HG02759 (cell line): ENCODE measurements around the gene ITGB5.
A peak's percentile ranks its signal among the peaks of the same experiment; 100 is the strongest.

ENCODE experiments used
- ATAC-seq: cut with Tn5 transposase; IDR thresholded peaks from one replicate; pipeline ENCODE4 v1.9.1; 2021; ENCODE audit warnings: mild to moderate bottlenecking, moderate library complexity; ENCODE audit not compliant: unreplicated experiment

ITGB5 gene

GRCh38 chr3:124895756-124896155 is 8.6 kb upstream of the ITGB5 start:
- ATAC-seq = no peak

- no peak for ATAC-seq
Measured at GRCh38 chr3:124893526-124893925, 6.4 kb upstream of the ITGB5 start.

- no peak for ATAC-seq
Measured at GRCh38 chr3:124890573-124891190, 3.5 kb upstream of the ITGB5 start.

GRCh38 chr3:124888482-124889441 is 1.6 kb upstream of the ITGB5 start:
- ATAC-seq = no peak

- ATAC-seq = no peak
Measured at GRCh38 chr3:124887932-124888298, 750 bp upstream of the ITGB5 start.

- ATAC-seq = peak; percentile 52
Measured at GRCh38 chr3:124886168-124887056, 753 bp downstream of the ITGB5 start.

- ATAC-seq = no peak
Measured at GRCh38 chr3:124885466-124886167, 1.5 kb downstream of the ITGB5 start.

GRCh38 chr3:124884474-124885101 is 2.6 kb downstream of the ITGB5 start:
- ATAC-seq = no peak

- ATAC-seq = no peak
Measured at GRCh38 chr3:124883766-124884473, 3.2 kb downstream of the ITGB5 start.

- no peak for ATAC-seq
Measured at GRCh38 chr3:124882816-124883747, 4.1 kb downstream of the ITGB5 start.

GRCh38 chr3:124881976-124882697 is 5.0 kb downstream of the ITGB5 start:
- no peak for ATAC-seq

GRCh38 chr3:124879337-124879680 is 7.9 kb downstream of the ITGB5 start:
- no peak for ATAC-seq

GRCh38 chr3:124878561-124879336 is 8.4 kb downstream of the ITGB5 start:
- ATAC-seq = peak; percentile 40

- ATAC-seq = no peak
Measured at GRCh38 chr3:124877674-124878073, 9.5 kb downstream of the ITGB5 start.

- ATAC-seq = no peak
Measured at GRCh38 chr3:124876401-124876878, 10.7 kb downstream of the ITGB5 start.

GRCh38 chr3:124873226-124873625 is 13.9 kb downstream of the ITGB5 start:
- no peak for ATAC-seq

- no peak for ATAC-seq
Measured at GRCh38 chr3:124867511-124867910, 19.7 kb downstream of the ITGB5 start.
